Uterus (tissue), 4 donors: ENCODE measurements around the gene POLA1. TPM values are rescaled to one million over a fixed set of nuclear protein-coding genes. Genes with fewer than 3 reads are reported as not detected.
A peak's percentile ranks its signal among the peaks of the same experiment; 100 is the strongest.

ENCODE experiments used
- DNase-seq, 2 donors: peaks; one replicate each; pipeline ENCODE4 v3.0.0-alpha.2; 2019 to 2020
- H3K27ac ChIP-seq, 2 donors: fragments of 200-600 bp; sonication (generic); 1 replicate in 1 of 2; 2 replicates in 1 of 2; pipeline ENCODE4 v1.5.1; 2016 to 2018
- H3K27me3 ChIP-seq, 2 donors: fragments of 200-600 bp; sonication (generic); one replicate each; pipeline ENCODE4 v1.5.1; 2018 to 2019; ENCODE audit warnings: control low read depth in 1 of 2
- H3K36me3 ChIP-seq, 2 donors: fragments of 200-600 bp; sonication (generic); one replicate each; pipeline ENCODE4 v1.5.1; 2019; ENCODE audit warnings: control low read depth in 1 of 2
- H3K4me1 ChIP-seq, 2 donors: fragments of 200-600 bp; sonication (generic); one replicate each; pipeline ENCODE4 v1.5.1; 2018 to 2019; ENCODE audit warnings: control low read depth in 1 of 2
- H3K4me3 ChIP-seq, 2 donors: fragments of 200-600 bp; sonication (generic); 1 replicate in 1 of 2; 2 replicates in 1 of 2; pipeline ENCODE4 v1.5.1; 2018 to 2019; ENCODE audit warnings: mild to moderate bottlenecking in 1 of 2
- H3K9me3 ChIP-seq, 2 donors: fragments of 200-600 bp; sonication (generic); one replicate each; pipeline ENCODE4 v1.5.1; 2019; ENCODE audit warnings: control low read depth in 1 of 2
- POLR2A ChIP-seq, 2 donors: fragments of 450-650 bp; IDR thresholded peaks; one replicate each; pipeline ENCODE4 v1.6.1; 2016; ENCODE audit warnings: antibody characterized with exemption in 2 of 2, mild to moderate bottlenecking in 1 of 2, moderate library complexity in 1 of 2
- intact Hi-C: fragments of 100-400 bp; cut with DNase I; formaldehyde crosslinking; loops from one replicate; pipeline ENCODE4 v1.15.1; 2023; ENCODE audit warnings: low total_unique reads
- total RNA-seq, 4 donors: library from RNA; depleted of rRNA in 3 of 4; stranded (reverse); fragments of >200 nt in 3 of 4; gene quantifications; one replicate each; pipeline versions ENCODE4 v1.1.0 to v1.2.4, GENCODE V29; 2014 to 2023
- TF ChIP-seq, protein P1 (sequence below), 4 experiments: fragments of 200-600 bp in 2 of 4; fragments of 450-650 bp in 2 of 4; sonication (generic) in 2 of 4; IDR thresholded peaks; one replicate each; pipeline ENCODE4 v1.5.1; 2016 to 2019; ENCODE audit warnings: antibody characterized with exemption in 4 of 4, mild to moderate bottlenecking in 2 of 4, moderate library complexity in 1 of 4
- donor health status: DM: yes; HTN: yes; CAD: no.

The POLA1 gene
- total RNA-seq, 4 donors from 2014 or later = 11.8 to 78.2 (median 26.3) TPM

DNA sequence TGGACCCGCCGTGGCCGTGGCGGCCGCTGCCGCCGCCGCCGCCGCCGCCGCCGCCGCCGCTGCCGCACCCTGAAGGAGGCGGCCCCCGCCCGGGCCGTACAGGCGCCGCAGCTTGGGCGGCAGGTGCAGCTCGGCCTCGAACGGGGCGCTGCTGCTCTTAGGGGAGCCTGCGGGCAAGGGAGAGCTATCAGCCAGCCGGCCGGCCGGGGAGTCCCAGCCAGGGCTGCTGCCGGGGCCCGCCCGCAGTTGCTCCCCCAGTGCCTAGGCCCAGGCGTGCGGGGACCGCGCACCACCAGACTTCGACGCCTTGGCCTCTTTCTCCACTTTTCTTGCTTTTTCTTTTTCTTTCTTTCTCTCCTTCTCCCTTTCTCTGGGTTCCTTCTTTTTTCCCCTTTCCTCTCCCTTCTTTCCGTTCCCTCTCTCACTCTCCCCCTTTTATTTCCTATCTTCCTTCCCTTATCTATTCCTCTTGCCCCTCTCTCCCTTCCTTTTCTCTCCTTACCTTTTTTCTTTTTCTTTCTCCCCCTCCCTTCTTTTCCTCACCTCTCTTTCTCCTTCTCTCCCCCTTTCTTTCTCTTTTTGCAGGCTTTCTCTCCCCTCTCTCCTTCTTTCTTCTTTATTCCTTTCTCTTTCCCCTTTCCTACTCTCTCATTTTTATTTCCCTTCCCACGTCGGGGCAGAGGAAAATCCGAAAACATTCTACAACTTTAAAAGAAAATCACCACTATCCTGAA, 320.1 kb downstream of the POLA1 start:
- H3K36me3 ChIP-seq = no peaks in the 10 kb centered on the region
- intact Hi-C loops = no loop called here
- H3K4me3 ChIP-seq = peak overlapping the region in 1 of 2 donors; percentile 34
- no peak for DNase-seq
- TF ChIP-seq, protein P1, sequence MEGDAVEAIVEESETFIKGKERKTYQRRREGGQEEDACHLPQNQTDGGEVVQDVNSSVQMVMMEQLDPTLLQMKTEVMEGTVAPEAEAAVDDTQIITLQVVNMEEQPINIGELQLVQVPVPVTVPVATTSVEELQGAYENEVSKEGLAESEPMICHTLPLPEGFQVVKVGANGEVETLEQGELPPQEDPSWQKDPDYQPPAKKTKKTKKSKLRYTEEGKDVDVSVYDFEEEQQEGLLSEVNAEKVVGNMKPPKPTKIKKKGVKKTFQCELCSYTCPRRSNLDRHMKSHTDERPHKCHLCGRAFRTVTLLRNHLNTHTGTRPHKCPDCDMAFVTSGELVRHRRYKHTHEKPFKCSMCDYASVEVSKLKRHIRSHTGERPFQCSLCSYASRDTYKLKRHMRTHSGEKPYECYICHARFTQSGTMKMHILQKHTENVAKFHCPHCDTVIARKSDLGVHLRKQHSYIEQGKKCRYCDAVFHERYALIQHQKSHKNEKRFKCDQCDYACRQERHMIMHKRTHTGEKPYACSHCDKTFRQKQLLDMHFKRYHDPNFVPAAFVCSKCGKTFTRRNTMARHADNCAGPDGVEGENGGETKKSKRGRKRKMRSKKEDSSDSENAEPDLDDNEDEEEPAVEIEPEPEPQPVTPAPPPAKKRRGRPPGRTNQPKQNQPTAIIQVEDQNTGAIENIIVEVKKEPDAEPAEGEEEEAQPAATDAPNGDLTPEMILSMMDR (IDR thresholded peaks at IDR 0.05) = no peak
- TF ChIP-seq POLR2A (IDR thresholded peaks at IDR 0.05) = no peak
- no peaks in the 10 kb centered on the region for H3K4me1 ChIP-seq
- no peak overlapping the region for H3K27ac ChIP-seq
- H3K9me3 ChIP-seq = no peaks in the 10 kb centered on the region
- peaks cover 3 to 71% of the 10 kb centered on the region in 2 donors for H3K27me3 ChIP-seq

DNA sequence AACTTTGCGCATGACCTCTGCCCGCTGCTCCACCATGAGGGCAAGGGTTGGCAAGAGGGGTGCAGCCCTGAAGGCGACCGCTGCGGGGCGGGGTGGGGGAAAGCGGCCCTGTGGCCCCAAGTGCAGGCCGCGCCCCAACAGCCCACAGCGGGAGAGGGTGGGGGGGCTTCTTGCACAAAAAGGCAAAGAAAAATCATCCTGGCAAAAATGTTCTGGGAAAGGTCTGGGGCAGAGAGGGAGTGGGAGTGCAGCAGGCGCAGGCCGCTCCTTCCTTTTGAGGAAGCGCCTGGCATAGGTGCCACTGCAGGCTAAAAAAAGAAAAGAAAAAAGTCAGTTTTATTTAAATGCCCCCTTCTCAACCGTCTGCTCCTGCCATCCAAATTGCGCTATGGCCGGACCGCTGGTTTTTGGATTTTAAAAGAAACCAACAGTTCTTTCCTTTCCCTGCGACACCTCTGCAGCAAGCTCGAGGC, 320.7 kb downstream of the POLA1 start:
- H3K4me3 ChIP-seq = peak overlapping the region in 1 of 2 donors; percentile 34
- H3K9me3 ChIP-seq = no peaks in the 10 kb centered on the region
- DNase-seq = no peak
- peaks cover 3 to 73% of the 10 kb centered on the region in 2 donors for H3K27me3 ChIP-seq
- TF ChIP-seq, protein P1 (IDR thresholded peaks at IDR 0.05) = no peak
- no peak for TF ChIP-seq POLR2A (IDR thresholded peaks at IDR 0.05)
- H3K27ac ChIP-seq = no peak overlapping the region
- intact Hi-C loops = no loop called here
- no peaks in the 10 kb centered on the region for H3K4me1 ChIP-seq
- H3K36me3 ChIP-seq = no peaks in the 10 kb centered on the region

DNA sequence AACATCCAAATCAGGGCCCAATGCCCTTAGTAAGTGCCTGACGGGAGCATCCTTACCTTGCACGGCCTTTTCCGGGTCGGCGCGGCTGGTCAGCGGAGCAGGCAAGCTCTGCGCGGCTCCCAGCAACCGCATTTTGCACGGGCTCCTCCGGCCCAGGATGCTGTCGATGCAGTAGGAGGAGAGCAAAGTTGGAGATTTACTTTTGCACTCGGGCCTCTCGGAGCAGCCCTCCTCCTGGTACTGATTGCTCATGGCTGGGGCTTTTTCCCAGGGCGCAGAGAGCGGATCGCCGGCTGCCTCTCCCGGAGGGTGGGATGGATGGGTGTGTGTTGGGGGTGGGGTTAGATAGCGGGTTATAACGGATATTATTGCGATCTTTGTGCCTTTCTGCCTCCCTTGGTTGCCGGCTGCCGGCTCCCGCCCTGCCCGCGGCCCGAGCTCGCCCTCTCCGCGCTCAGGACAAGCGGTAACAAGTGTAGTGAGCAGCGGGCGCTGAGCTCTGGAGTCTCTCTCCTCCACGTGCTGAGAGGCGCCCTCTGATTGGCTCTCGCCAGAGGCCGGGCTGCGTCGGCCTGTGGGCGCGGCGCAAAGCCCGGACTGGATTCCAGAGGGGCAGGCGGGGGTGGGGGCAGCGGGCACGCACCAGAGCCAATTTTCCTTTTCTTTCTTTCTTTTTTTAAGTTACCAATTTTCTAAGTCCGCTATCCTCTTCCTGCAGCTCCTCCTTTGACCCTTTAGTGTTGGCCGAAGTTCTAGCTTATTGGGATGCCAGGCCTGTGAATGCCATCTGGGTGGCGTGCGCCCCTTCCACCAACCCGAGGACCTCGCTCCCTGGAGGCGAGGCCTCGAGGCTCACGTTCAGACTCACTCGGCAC, 322.0 kb downstream of the POLA1 start, which contains the start of gene ARX:
Gene ARX, minus strand, starts transcription at position 480 of the 875 bp plus-strand sequence. Its CDS starts 228 bp downstream, at position 252.
- Histone ChIP-seq H3K27me3 (peaks cover 3 to 84% of the 10 kb centered on the region in 2 donors), H3K36me3 (no peaks in the 10 kb centered on the region), H3K4me1 (no peaks in the 10 kb centered on the region), H3K27ac (no peak within 1 kb of the TSS), H3K4me3 (peak within 1 kb of the TSS in 1 of 2 donors; percentile 34), H3K9me3 (no peaks in the 10 kb centered on the region)
- intact Hi-C loops = no loop called here
- no peak for DNase-seq
- TF ChIP-seq, protein P1 (IDR thresholded peaks at IDR 0.05) = no peak
- no peak for TF ChIP-seq POLR2A (IDR thresholded peaks at IDR 0.05)

DNA sequence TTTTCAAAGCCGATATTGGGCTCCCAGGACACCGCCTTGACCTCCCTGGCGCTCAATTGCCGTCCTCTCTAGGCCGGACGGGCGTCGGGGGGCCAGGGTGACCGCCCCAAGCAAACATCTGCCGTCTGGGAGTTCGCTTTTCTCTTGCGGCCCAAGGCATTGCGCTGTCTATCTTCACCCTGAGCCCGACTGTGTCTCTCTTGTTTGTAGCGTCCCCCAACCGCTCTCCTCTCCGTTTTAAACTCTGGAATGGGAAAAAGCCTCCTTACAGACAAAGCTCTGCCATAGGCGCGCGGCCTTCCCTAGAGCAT, 322.6 kb downstream of the POLA1 start:
- no peak overlapping the region for H3K27ac ChIP-seq
- TF ChIP-seq POLR2A (IDR thresholded peaks at IDR 0.05) = no peak
- no peaks in the 10 kb centered on the region for H3K9me3 ChIP-seq
- peak overlapping the region in 1 of 2 donors; percentile 12 for H3K4me3 ChIP-seq
- intact Hi-C loops = no loop called here
- no peak for DNase-seq
- peaks cover 3 to 86% of the 10 kb centered on the region in 2 donors for H3K27me3 ChIP-seq
- H3K36me3 ChIP-seq = no peaks in the 10 kb centered on the region
- no peaks in the 10 kb centered on the region for H3K4me1 ChIP-seq

DNA sequence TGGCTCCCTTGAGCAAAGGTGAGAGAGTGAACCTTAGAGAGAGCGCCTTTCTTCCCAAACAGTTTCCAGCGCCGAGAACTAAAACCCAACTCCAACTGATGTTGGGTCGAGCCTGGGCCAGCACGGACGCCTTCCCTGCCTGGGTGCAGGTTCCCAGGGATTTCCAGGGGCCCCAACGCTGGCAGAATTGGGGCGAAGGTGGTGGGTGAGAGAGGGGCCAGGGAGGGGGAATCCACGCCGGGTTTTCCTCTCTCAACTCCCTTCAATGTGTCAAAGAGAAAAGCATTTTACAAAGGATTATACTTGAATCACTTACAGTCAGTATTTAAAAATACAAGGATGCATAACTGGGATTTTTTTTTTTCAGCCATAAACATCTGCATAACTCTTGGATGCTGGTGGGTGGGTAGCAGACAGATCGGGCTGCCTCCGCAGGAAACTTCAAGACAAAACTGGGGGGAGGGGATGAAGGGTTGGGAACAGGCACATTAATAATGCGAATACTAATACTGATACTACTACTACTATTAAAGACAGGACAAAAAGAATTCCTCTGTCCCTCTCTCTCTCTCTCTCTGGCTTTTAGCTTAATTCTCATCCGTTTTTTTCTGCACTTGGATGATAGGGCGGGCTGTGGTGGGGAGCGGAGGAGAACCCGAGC, 323.4 kb downstream of the POLA1 start:
- Histone ChIP-seq H3K4me3 (no peak overlapping the region), H3K27ac (no peak overlapping the region), H3K27me3 (peaks cover 3 to 88% of the 10 kb centered on the region in 2 donors), H3K9me3 (no peaks in the 10 kb centered on the region), H3K4me1 (no peaks in the 10 kb centered on the region), H3K36me3 (no peaks in the 10 kb centered on the region)
- intact Hi-C loops = no loop called here
- TF ChIP-seq POLR2A (IDR thresholded peaks at IDR 0.05) = no peak
- TF ChIP-seq, protein P1 (IDR thresholded peaks at IDR 0.05) = no peak
- DNase-seq = no peak
